Suprapubic skin (tissue), 4 donors: ENCODE results near the gene TBC1D2B.
"Not testable (repeated sequence)": the region's sequence is repeated elsewhere in the genome, so short reads cannot be mapped to it uniquely, and the experiment has no call there.

ENCODE experiments used
- CTCF ChIP-seq, 2 donors: fragments of 200-600 bp in 1 of 2; fragments of 450-650 bp in 1 of 2; sonication (generic) in 1 of 2; IDR thresholded peaks; one replicate each; pipeline ENCODE4 v1.5.1; 2016 to 2019; ENCODE audit warnings: antibody characterized with exemption in 2 of 2, mild to moderate bottlenecking in 1 of 2, moderate library complexity in 1 of 2
- EP300 ChIP-seq: sonication (generic); formaldehyde crosslinking; IDR thresholded peaks from one replicate; pipeline ENCODE4 v1.6.1; 2017; ENCODE audit warnings: antibody characterized with exemption
- POLR2A ChIP-seq, 2 donors: fragments of 450-650 bp; IDR thresholded peaks; one replicate each; pipeline ENCODE4 v1.6.1; 2017; ENCODE audit warnings: antibody characterized with exemption in 2 of 2, mild to moderate bottlenecking in 2 of 2, moderate library complexity in 2 of 2
- POLR2AphosphoS5 ChIP-seq, 3 donors: sonication (generic); formaldehyde crosslinking; IDR thresholded peaks; one replicate each; pipeline ENCODE4 v1.6.1; 2017; ENCODE audit warnings: antibody characterized with exemption in 3 of 3

- TF ChIP-seq CTCF (IDR thresholded peaks at IDR 0.05); POLR2A (IDR thresholded peaks at IDR 0.05); EP300; POLR2AphosphoS5 (IDR thresholded peaks at IDR 0.05): not testable (repeated sequence)
Observed at GRCh38 chr15:77995537-77995918, 82.0 kb downstream of the TBC1D2B start.
